Astrocyte (in vitro differentiated cells and primary cell): ENCODE results near the gene LGR4.

Experiments
- CTCF ChIP-seq: IDR thresholded peaks from 2 replicates; pipeline ENCODE4 v1.5.1; 2011; ENCODE audit warnings: low read depth, mild to moderate bottlenecking, inconsistent platforms, low read length, moderate library complexity; ENCODE audit not compliant: insufficient read depth
- EZH2 ChIP-seq: IDR thresholded peaks from 2 replicates; pipeline ENCODE4 v1.6.1; 2012; ENCODE audit warnings: mild to moderate bottlenecking, low read length, inconsistent platforms; ENCODE audit not compliant: insufficient read depth

- TF ChIP-seq CTCF = no peak
- no peak for TF ChIP-seq EZH2
Measured at GRCh38 chr11:27520226-27520625, 47.6 kb upstream of the LGR4 start.
